Neural cell (in vitro differentiated cells): ENCODE measurements around the gene ZBTB46. TPM values are rescaled to one million over a fixed set of nuclear protein-coding genes. Genes with fewer than 3 reads are reported as not detected.

Experiments
- H2AFZ ChIP-seq: fragments of 200-600, 300-800 bp; sonication (generic), shearing (Covaris generic); 2 replicates; pipeline ENCODE4 v1.6.0; 2014; ENCODE audit warnings: low read depth, mild to moderate bottlenecking, antibody characterized with exemption, low read length, moderate library complexity
- H3F3A ChIP-seq: fragments of 200-600 bp; shearing (Covaris generic); 2 replicates; pipeline ENCODE4 v1.6.1; 2016; ENCODE audit warnings: mild to moderate bottlenecking, moderate library complexity, mixed read lengths, antibody characterized with exemption, low read length; ENCODE audit not compliant: insufficient read depth, poor library complexity, severe bottlenecking
- H3K27ac ChIP-seq: fragments of 200-600, 300-800 bp; sonication (generic), shearing (Covaris generic); 2 replicates; pipeline ENCODE4 v1.5.1; 2014; ENCODE audit warnings: mild to moderate bottlenecking, low read length, moderate library complexity
- H3K27me3 ChIP-seq: fragments of 300-800, 200-600 bp; sonication (generic), shearing (Covaris generic); 2 replicates; pipeline ENCODE4 v1.6.0; 2014; ENCODE audit warnings: mild to moderate bottlenecking, low read depth, low read length, moderate library complexity; ENCODE audit not compliant: insufficient read depth
- H3K36me3 ChIP-seq: fragments of 300-800, 200-600 bp; sonication (generic), shearing (Covaris generic); 2 replicates; pipeline ENCODE4 v1.5.1; 2014; ENCODE audit warnings: mild to moderate bottlenecking, antibody characterized with exemption, low read length, moderate library complexity; ENCODE audit not compliant: insufficient read depth
- H3K4me2 ChIP-seq: fragments of 300-800, 200-600 bp; sonication (generic), shearing (Covaris generic); 2 replicates; pipeline ENCODE4 v1.6.0; 2014; ENCODE audit warnings: mild to moderate bottlenecking, low read length
- H3K4me3 ChIP-seq: fragments of 300-800, 200-600 bp; sonication (generic), shearing (Covaris generic); 2 replicates; pipeline ENCODE4 v1.5.1; 2014; ENCODE audit warnings: mild to moderate bottlenecking, low read length, moderate library complexity
- H3K79me2 ChIP-seq: fragments of 200-600 bp; shearing (Covaris generic); replicated peaks from 2 replicates; pipeline ENCODE4 v1.6.0; 2014; ENCODE audit warnings: mild to moderate bottlenecking, low read length, moderate library complexity; ENCODE audit not compliant: insufficient read depth
- H3K9ac ChIP-seq: fragments of 300-800, 200-600 bp; sonication (generic), shearing (Covaris generic); 2 replicates; pipeline ENCODE4 v1.6.1; 2016; ENCODE audit warnings: mild to moderate bottlenecking, low read length, mixed read lengths
- H3K9me2 ChIP-seq: fragments of 200-600 bp; shearing (Covaris generic); 2 replicates; pipeline ENCODE4 v1.6.1; 2016; ENCODE audit warnings: mild to moderate bottlenecking, low read length, mixed read lengths; ENCODE audit not compliant: insufficient read depth
- H3K9me3 ChIP-seq: fragments of 200-600, 300-800 bp; sonication (generic), shearing (Covaris generic); 2 replicates; pipeline ENCODE4 v1.6.1; 2016; ENCODE audit warnings: mild to moderate bottlenecking, mixed run types, low read length, moderate library complexity, mixed read lengths
- H4K20me1 ChIP-seq: fragments of 200-600 bp; shearing (Covaris generic); 2 replicates; pipeline ENCODE4 v1.6.1; 2016; ENCODE audit warnings: mild to moderate bottlenecking, mixed run types; ENCODE audit not compliant: insufficient read depth
- EP300 ChIP-seq: fragments of 450-650 bp; conservative IDR thresholded peaks from 2 replicates; pipeline ENCODE4 v1.6.1; 2014; ENCODE audit warnings: antibody characterized with exemption, mild to moderate bottlenecking, moderate library complexity; ENCODE audit not compliant: poor library complexity, severe bottlenecking
- EZH2 ChIP-seq: fragments of 200-600, 300-800 bp; shearing (Covaris generic), sonication (generic); IDR thresholded peaks from 2 replicates; pipeline ENCODE4 v1.6.1; 2014; ENCODE audit warnings: antibody characterized with exemption, low read length, borderline replicate concordance, mild to moderate bottlenecking; ENCODE audit not compliant: insufficient read depth, poor library complexity, severe bottlenecking
- MXI1 ChIP-seq: fragments of 450-650 bp; conservative IDR thresholded peaks from 2 replicates; pipeline ENCODE4 v1.6.1; 2014; ENCODE audit warnings: antibody characterized with exemption, mild to moderate bottlenecking; ENCODE audit not compliant: poor library complexity, severe bottlenecking
- POLR2AphosphoS5 ChIP-seq: IDR thresholded peaks from 2 replicates; pipeline ENCODE4 v1.6.1; 2012
- RAD21 ChIP-seq: fragments of 450-650 bp; conservative IDR thresholded peaks from 2 replicates; pipeline ENCODE4 v1.6.1; 2014; ENCODE audit warnings: antibody characterized with exemption, mild to moderate bottlenecking, moderate library complexity
- SMC3 ChIP-seq: fragments of 450-650 bp; conservative IDR thresholded peaks from 2 replicates; pipeline ENCODE4 v1.6.1; 2014; ENCODE audit warnings: antibody characterized with exemption, mild to moderate bottlenecking, moderate library complexity; ENCODE audit not compliant: poor library complexity
- TAF1 ChIP-seq: IDR thresholded peaks from 2 replicates; pipeline ENCODE4 v1.6.1; 2012; ENCODE audit warnings: low read depth
- polyA plus RNA-seq: library from polyadenylated mRNA; depleted of rRNA; stranded (reverse); fragments of >200 nt; gene quantifications from 2 replicates; pipeline ENCODE4 v1.2.3, GENCODE V29; 2014
- TF ChIP-seq, protein P1 (sequence below): fragments of 450-650 bp; IDR thresholded peaks from 2 replicates; pipeline ENCODE4 v1.5.1; 2014; ENCODE audit warnings: antibody characterized with exemption, mild to moderate bottlenecking, moderate library complexity; ENCODE audit not compliant: poor library complexity, severe bottlenecking
- TF ChIP-seq, protein P2 (sequence below): IDR thresholded peaks from 2 replicates; pipeline ENCODE4 v1.6.1; 2012; ENCODE audit warnings: borderline replicate concordance

ZBTB46 gene
- polyA plus RNA-seq, 1 donor from 2014 or later: 15.0 TPM

DNA sequence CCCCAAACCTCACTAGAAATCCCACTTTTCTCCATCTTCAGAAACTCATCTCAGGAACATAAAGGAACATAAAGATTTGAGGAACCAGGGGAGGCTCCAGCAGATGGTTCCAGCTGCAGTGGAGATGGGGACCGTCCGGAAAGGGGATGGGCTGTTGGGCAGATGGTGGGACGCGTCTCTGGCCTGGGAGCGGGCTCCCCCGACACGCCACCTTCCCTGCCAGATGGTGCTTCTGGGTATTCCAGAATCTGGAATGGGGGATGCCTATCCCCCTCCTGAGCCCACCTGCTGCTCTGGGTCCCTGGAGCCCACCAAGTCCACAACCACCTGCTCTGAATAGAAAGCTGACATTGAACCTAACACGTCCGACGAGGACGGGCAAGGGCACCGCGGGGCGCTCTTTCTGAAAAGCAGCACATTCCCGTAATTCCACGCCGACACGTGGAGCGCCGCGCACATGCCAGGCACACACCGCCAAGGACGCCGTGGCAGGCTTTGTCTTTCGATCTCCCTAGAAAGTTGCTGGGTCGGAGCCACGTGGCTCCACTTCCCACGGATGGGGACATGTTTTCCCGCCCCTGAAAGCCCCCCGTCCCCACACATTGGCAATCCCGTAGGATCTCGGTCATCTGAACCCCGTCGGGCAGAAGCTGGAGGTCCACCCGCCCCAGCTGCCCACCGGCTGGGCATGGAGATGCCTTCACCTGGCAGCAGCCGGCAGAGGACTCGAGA, 64.2 kb downstream of the ZBTB46 start:
- Histone ChIP-seq H3F3A (no peaks in the 10 kb centered on the region), H3K9me2 (no peaks in the 10 kb centered on the region), H3K79me2 (no peaks in the 10 kb centered on the region), H3K27me3 (no peaks in the 10 kb centered on the region), H3K27ac (no peak overlapping the region), H2AFZ (no peak overlapping the region), H3K9ac (no peak overlapping the region), H3K36me3 (no peaks in the 10 kb centered on the region), H3K4me3 (no peak overlapping the region), H3K4me2 (no peak overlapping the region), H3K9me3 (no peaks in the 10 kb centered on the region), H4K20me1 (no peaks in the 10 kb centered on the region)
- no peak for TF ChIP-seq EZH2
- TF ChIP-seq POLR2AphosphoS5: no peak
- TF ChIP-seq MXI1: no peak
- TF ChIP-seq, protein P1, sequence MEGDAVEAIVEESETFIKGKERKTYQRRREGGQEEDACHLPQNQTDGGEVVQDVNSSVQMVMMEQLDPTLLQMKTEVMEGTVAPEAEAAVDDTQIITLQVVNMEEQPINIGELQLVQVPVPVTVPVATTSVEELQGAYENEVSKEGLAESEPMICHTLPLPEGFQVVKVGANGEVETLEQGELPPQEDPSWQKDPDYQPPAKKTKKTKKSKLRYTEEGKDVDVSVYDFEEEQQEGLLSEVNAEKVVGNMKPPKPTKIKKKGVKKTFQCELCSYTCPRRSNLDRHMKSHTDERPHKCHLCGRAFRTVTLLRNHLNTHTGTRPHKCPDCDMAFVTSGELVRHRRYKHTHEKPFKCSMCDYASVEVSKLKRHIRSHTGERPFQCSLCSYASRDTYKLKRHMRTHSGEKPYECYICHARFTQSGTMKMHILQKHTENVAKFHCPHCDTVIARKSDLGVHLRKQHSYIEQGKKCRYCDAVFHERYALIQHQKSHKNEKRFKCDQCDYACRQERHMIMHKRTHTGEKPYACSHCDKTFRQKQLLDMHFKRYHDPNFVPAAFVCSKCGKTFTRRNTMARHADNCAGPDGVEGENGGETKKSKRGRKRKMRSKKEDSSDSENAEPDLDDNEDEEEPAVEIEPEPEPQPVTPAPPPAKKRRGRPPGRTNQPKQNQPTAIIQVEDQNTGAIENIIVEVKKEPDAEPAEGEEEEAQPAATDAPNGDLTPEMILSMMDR: no peak
- TF ChIP-seq, protein P2, sequence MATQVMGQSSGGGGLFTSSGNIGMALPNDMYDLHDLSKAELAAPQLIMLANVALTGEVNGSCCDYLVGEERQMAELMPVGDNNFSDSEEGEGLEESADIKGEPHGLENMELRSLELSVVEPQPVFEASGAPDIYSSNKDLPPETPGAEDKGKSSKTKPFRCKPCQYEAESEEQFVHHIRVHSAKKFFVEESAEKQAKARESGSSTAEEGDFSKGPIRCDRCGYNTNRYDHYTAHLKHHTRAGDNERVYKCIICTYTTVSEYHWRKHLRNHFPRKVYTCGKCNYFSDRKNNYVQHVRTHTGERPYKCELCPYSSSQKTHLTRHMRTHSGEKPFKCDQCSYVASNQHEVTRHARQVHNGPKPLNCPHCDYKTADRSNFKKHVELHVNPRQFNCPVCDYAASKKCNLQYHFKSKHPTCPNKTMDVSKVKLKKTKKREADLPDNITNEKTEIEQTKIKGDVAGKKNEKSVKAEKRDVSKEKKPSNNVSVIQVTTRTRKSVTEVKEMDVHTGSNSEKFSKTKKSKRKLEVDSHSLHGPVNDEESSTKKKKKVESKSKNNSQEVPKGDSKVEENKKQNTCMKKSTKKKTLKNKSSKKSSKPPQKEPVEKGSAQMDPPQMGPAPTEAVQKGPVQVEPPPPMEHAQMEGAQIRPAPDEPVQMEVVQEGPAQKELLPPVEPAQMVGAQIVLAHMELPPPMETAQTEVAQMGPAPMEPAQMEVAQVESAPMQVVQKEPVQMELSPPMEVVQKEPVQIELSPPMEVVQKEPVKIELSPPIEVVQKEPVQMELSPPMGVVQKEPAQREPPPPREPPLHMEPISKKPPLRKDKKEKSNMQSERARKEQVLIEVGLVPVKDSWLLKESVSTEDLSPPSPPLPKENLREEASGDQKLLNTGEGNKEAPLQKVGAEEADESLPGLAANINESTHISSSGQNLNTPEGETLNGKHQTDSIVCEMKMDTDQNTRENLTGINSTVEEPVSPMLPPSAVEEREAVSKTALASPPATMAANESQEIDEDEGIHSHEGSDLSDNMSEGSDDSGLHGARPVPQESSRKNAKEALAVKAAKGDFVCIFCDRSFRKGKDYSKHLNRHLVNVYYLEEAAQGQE: no peak
- no peak for TF ChIP-seq EP300
- TF ChIP-seq TAF1: no peak
- TF ChIP-seq RAD21: no peak
- TF ChIP-seq SMC3: no peak

DNA sequence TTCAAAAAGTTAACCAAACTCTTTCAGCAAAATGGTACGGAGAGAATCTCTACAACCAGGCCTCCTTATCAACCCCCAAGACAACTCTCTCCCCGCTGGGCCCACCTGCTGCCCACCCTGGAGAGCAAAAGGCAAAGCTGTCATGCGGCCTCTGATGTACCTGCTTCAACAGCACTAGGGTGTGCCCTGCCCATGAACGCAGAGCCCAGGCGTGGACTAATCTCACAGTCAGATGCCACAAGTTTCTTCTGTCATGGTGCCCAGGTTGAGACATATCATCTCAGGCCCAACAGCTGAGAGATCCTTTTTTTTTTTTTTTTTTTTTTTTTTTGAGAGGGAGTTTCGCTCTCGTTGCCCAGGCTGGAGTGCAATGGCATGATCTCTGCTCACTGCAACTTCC, 65.2 kb downstream of the ZBTB46 start:
- H3K4me3 ChIP-seq: no peak overlapping the region
- no peak overlapping the region for H3K27ac ChIP-seq
- no peaks in the 10 kb centered on the region for H3K36me3 ChIP-seq
- no peaks in the 10 kb centered on the region for H3K9me3 ChIP-seq
- H3K79me2 ChIP-seq: no peaks in the 10 kb centered on the region
- H3K9ac ChIP-seq: no peak overlapping the region
- H2AFZ ChIP-seq: no peak overlapping the region
- H3K27me3 ChIP-seq: no peaks in the 10 kb centered on the region
- TF ChIP-seq, protein P1: no peak
- TF ChIP-seq EP300: no peak
- no peak for TF ChIP-seq POLR2AphosphoS5
- TF ChIP-seq SMC3: no peak
- TF ChIP-seq MXI1: no peak
- TF ChIP-seq, protein P2: no peak
- no peaks in the 10 kb centered on the region for H4K20me1 ChIP-seq
- no peak overlapping the region for H3K4me2 ChIP-seq
- no peaks in the 10 kb centered on the region for H3F3A ChIP-seq
- no peaks in the 10 kb centered on the region for H3K9me2 ChIP-seq
